H1 (cell line): Measurements from ENCODE around the gene ABCC4. TPM values are rescaled to one million over a fixed set of nuclear protein-coding genes. Genes with fewer than 3 reads are reported as not detected.

Experiments used
- CTBP2 ChIP-seq: IDR thresholded peaks from 2 replicates; pipeline ENCODE4 v1.7.0; 2011; ENCODE audit warnings: borderline replicate concordance, mild to moderate bottlenecking, moderate library complexity, mixed read lengths, low read length; ENCODE audit not compliant: insufficient read depth, insufficient read length
- CTCF ChIP-seq, 3 experiments: IDR thresholded peaks; 1 replicate in 2 of 3; 2 replicates in 1 of 3; pipeline versions ENCODE4 v1.5.1 to v1.6.1; 2011; ENCODE audit warnings: low read length in 3 of 3, mild to moderate bottlenecking in 3 of 3, inconsistent platforms in 2 of 3, low read depth in 1 of 3, moderate library complexity in 1 of 3; ENCODE audit not compliant: insufficient read depth in 1 of 3; ENCODE audit errors: control extremely low read depth in 1 of 3
- EP300 ChIP-seq, 2 experiments: IDR thresholded peaks; 1 replicate in 1 of 2; 2 replicates in 1 of 2; pipeline ENCODE4 v1.6.1; 2011 to 2012; ENCODE audit warnings: low read depth in 2 of 2, low read length in 2 of 2, mild to moderate bottlenecking in 2 of 2, borderline replicate concordance in 1 of 2, inconsistent platforms in 1 of 2, moderate library complexity in 1 of 2
- NANOG ChIP-seq: IDR thresholded peaks from 2 replicates; pipeline ENCODE4 v1.6.1; 2011; ENCODE audit warnings: low read length, low read depth, mild to moderate bottlenecking, inconsistent platforms; ENCODE audit not compliant: insufficient read depth, poor library complexity, severe bottlenecking
- NRF1 ChIP-seq: IDR thresholded peaks from 2 replicates; pipeline ENCODE4 v1.6.1; 2011; ENCODE audit warnings: mild to moderate bottlenecking, low read depth, low read length, improper control_type of control experiment
- SIRT6 ChIP-seq: IDR thresholded peaks from one replicate; pipeline ENCODE4 v1.7.1; 2012; ENCODE audit warnings: low read length, inconsistent platforms
- YY1 ChIP-seq: IDR thresholded peaks from 2 replicates; pipeline ENCODE4 v1.6.1; 2011; ENCODE audit warnings: low read depth, mild to moderate bottlenecking, low read length
- polyA plus RNA-seq, 7 experiments: library from polyadenylated mRNA; depleted of rRNA in 3 of 7; stranded (reverse) in 5 of 7; unstranded in 2 of 7; fragments of >200 nt in 5 of 7; fragments of 200-250 nt in 2 of 7; gene quantifications; 1 replicate in 5 of 7; 2 replicates in 1 of 7; 4 replicates in 1 of 7; pipeline versions ENCODE4 v1.2.1 to v1.2.3, GENCODE V29; 2011 to 2013; ENCODE audit warnings: missing spikeins in 2 of 7, mixed read lengths in 2 of 7
- total RNA-seq: library from RNA; stranded (reverse); fragmentation: NEBNext Ultra II Directional; extraction: Animal tissue kit (Norgen Biotek cat#: 25700); gene quantifications from 2 replicates; pipeline ENCODE4 v1.2.1, GENCODE V29; 2021

ABCC4 gene
- total and polyA plus RNA-seq, 2 of the 8 experiments (the other 6 are each of a cell fraction or from before 2014, with no cell fraction given) = 4.0 to 14.1 TPM

GRCh38 chr13:95020298-95020987, 280.8 kb downstream of the ABCC4 start (continued):
- TF ChIP-seq CTCF (IDR thresholded peaks at IDR 0.05; ENCODE audit: control extremely low read depth in 1 of 3, insufficient read depth in 1 of 3, low read depth in 1 of 3, low read length in 3 of 3) (no peak), NRF1 (no peak), CTBP2 (no peak), EP300 (IDR thresholded peaks at IDR 0.05; ENCODE audit: borderline replicate concordance in 1 of 2, low read depth in 2 of 2, low read length in 2 of 2) (no peak), NANOG (no peak), YY1 (no peak), SIRT6 (no peak)
